Activated T-helper 1 cell treated with anti-CD3 and anti-CD28 coated beads, Interleukin-12 subunit alpha, Interleukin-12 subunit beta, Interleukin-2, Interleukin-4 antibody, amounts not matched to agents 30 ng/mL and 10 ng/mL and 1 ng/mL, durations not matched to agents 14 hours and 24 hours and 36 hours (primary cell): Measurements from ENCODE around the gene ARMCX6. TPM values are rescaled to one million over a fixed set of nuclear protein-coding genes. Genes with fewer than 3 reads are reported as not detected.
"Not testable (repeated sequence)": the region's sequence is repeated elsewhere in the genome, so short reads cannot be mapped to it uniquely, and the experiment has no call there.

ENCODE experiments used
- DNase-seq: peaks from one replicate; pipeline ENCODE4 v3.0.0; 2021; ENCODE audit warnings: low spot score
- H3K27ac Mint-ChIP-seq: one replicate; pipeline ENCODE4 v1.8.0; 2021; ENCODE audit warnings: mild to moderate bottlenecking, mixed read lengths
- H3K27me3 Mint-ChIP-seq: one replicate; pipeline ENCODE4 v1.8.0; 2022; ENCODE audit warnings: mild to moderate bottlenecking, moderate library complexity, mixed read lengths; ENCODE audit not compliant: insufficient read depth
- H3K36me3 Mint-ChIP-seq: one replicate; pipeline ENCODE4 v1.8.0; 2021; ENCODE audit warnings: low read depth, mixed read lengths
- H3K4me1 Mint-ChIP-seq: one replicate; pipeline ENCODE4 v1.8.0; 2021; ENCODE audit warnings: low read depth, mixed read lengths
- H3K4me3 Mint-ChIP-seq: one replicate; pipeline ENCODE4 v1.8.0; 2021; ENCODE audit warnings: mild to moderate bottlenecking, moderate library complexity, mixed read lengths
- H3K9me3 Mint-ChIP-seq: one replicate; pipeline ENCODE4 v1.8.0; 2021; ENCODE audit warnings: mixed read lengths
- intact Hi-C: fragments of 100-400 bp; cut with micrococcal nuclease; formaldehyde crosslinking; loops from one replicate; pipeline ENCODE4 v1.15.1; 2024
- total RNA-seq: library from RNA; stranded (reverse); gene quantifications from 2 replicates; pipeline ENCODE4 v1.2.3, GENCODE V29; 2022

The ARMCX6 gene
- total RNA-seq, 1 donor from 2014 or later, result 83.5 TPM

GRCh38 chrX:101602077-101602476 lies 15.7 kb downstream of the ARMCX6 start:
- Mint-ChIP-seq H3K27me3 (peaks cover 5% of the 10 kb centered on the region), H3K27ac (no peak overlapping the region), H3K4me3 (no peak overlapping the region), H3K4me1 (no peaks in the 10 kb centered on the region), H3K36me3 (no peaks in the 10 kb centered on the region), H3K9me3 (no peaks in the 10 kb centered on the region)
- intact Hi-C loops, result no loop called here
- DNase-seq, result no peak

GRCh38 chrX:101599592-101599991 lies 18.2 kb downstream of the ARMCX6 start:
- DNase-seq, H3K27ac Mint-ChIP-seq, H3K4me1 Mint-ChIP-seq, H3K27me3 Mint-ChIP-seq, H3K36me3 Mint-ChIP-seq, H3K4me3 Mint-ChIP-seq, H3K9me3 Mint-ChIP-seq: not testable (repeated sequence)
- intact Hi-C loops, result loop anchor here (5.0 kb wide), 4 partner anchors 158 to 488 kb away; no protein-coding TSS in a partner anchor

GRCh38 chrX:101595739-101596419 lies 21.9 kb downstream of the ARMCX6 start:
- Mint-ChIP-seq H3K27ac (no peak overlapping the region), H3K4me3 (no peak overlapping the region), H3K9me3 (no peaks in the 10 kb centered on the region), H3K4me1 (no peaks in the 10 kb centered on the region), H3K36me3 (no peaks in the 10 kb centered on the region), H3K27me3 (peaks cover 2% of the 10 kb centered on the region)
- intact Hi-C loops, result loop anchor here (5.0 kb wide), 4 partner anchors 161 to 491 kb away; no protein-coding TSS in a partner anchor
- DNase-seq, result peak; percentile 8

Other genes starting within 250 kb of the ARMCX6 start
- gene BTK, start 231.8 kb downstream of the ARMCX6 start, total RNA-seq, result not detected in 2 replicates
- 226 and 269 TPM in 2 replicates for gene RPL36A, start 227.0 kb downstream of the ARMCX6 start, total RNA-seq
- 65.7 and 67.9 TPM in 2 replicates for gene GLA, start 210.1 kb downstream of the ARMCX6 start, total RNA-seq
- gene HNRNPH2, start 209.8 kb downstream of the ARMCX6 start, total RNA-seq, result 20.6 and 21.3 TPM in 2 replicates
- gene ARMCX4, start 132.5 kb downstream of the ARMCX6 start, total RNA-seq, result 3.3 and 4.8 TPM in 2 replicates
- gene ARMCX1, start 67.5 kb downstream of the ARMCX6 start, total RNA-seq, result 0.16 and 0.20 TPM in 2 replicates
- gene ARMCX3, start 5.2 kb upstream of the ARMCX6 start, total RNA-seq, result 63.2 and 70.2 TPM in 2 replicates
- gene ARMCX2, start 41.9 kb upstream of the ARMCX6 start, total RNA-seq, result 2.9 and 6.1 TPM in 2 replicates